ENCODE data around the gene BEGAIN. TPM values are rescaled to one million over a fixed set of nuclear protein-coding genes. Genes with fewer than 3 reads are reported as not detected.

The BEGAIN gene
- total and polyA plus RNA-seq, 8 donors = 1.2 to 3.6 (median 2.0) TPM

GRCh38 chr14:100608064-100608463 is 20.8 kb upstream of the BEGAIN start:
- H3K4me3 ChIP-seq = no peak overlapping the region
- TF ChIP-seq CTCF (IDR thresholded peaks at IDR 0.05) = no peak
- H3K36me3 ChIP-seq = no peaks in the 10 kb centered on the region
- no peak overlapping the region for H3K27ac ChIP-seq
- no peaks in the 10 kb centered on the region for H3K9me3 ChIP-seq
- intact Hi-C loops (cut with DNase I) = no loop called here
- DNase-seq = no peak
- no peaks in the 10 kb centered on the region for H3K4me1 ChIP-seq
- ATAC-seq = no peak
- peaks cover 0 to 23% of the 10 kb centered on the region in 2 donors for H3K27me3 ChIP-seq

GRCh38 chr14:100607611-100607956 is 20.4 kb upstream of the BEGAIN start:
- Histone ChIP-seq H3K4me3 (no peak overlapping the region), H3K36me3 (no peaks in the 10 kb centered on the region), H3K9me3 (no peaks in the 10 kb centered on the region), H3K27ac (no peak overlapping the region), H3K4me1 (no peaks in the 10 kb centered on the region), H3K27me3 (peaks cover 0 to 23% of the 10 kb centered on the region in 2 donors)
- no peak for ATAC-seq
- no peak for DNase-seq
- intact Hi-C loops (cut with DNase I) = no loop called here
- no peak for TF ChIP-seq CTCF (IDR thresholded peaks at IDR 0.05)

- intact Hi-C loops (cut with DNase I) = no loop called here
- no peak for DNase-seq
- TF ChIP-seq CTCF (IDR thresholded peaks at IDR 0.05) = no peak
- Histone ChIP-seq H3K4me3 (no peak overlapping the region), H3K27ac (no peak overlapping the region), H3K4me1 (no peaks in the 10 kb centered on the region), H3K27me3 (peaks cover 0 to 23% of the 10 kb centered on the region in 2 donors), H3K9me3 (no peaks in the 10 kb centered on the region), H3K36me3 (no peaks in the 10 kb centered on the region)
- no peak for ATAC-seq
Measured at GRCh38 chr14:100606687-100607610, 19.7 kb upstream of the BEGAIN start.

GRCh38 chr14:100605706-100606686 is 18.8 kb upstream of the BEGAIN start:
- intact Hi-C loops (cut with DNase I) = no loop called here
- DNase-seq = peak in 1 of 4 donors; percentile 5
- no peak for ATAC-seq
- Histone ChIP-seq H3K9me3 (peaks cover 0 to 6% of the 10 kb centered on the region in 2 donors), H3K4me3 (no peak overlapping the region), H3K4me1 (no peaks in the 10 kb centered on the region), H3K27me3 (peaks cover 0 to 23% of the 10 kb centered on the region in 2 donors), H3K36me3 (no peaks in the 10 kb centered on the region), H3K27ac (no peak overlapping the region)
- no peak for TF ChIP-seq CTCF (IDR thresholded peaks at IDR 0.05)

GRCh38 chr14:100605230-100605629 is 18.0 kb upstream of the BEGAIN start:
- Histone ChIP-seq H3K36me3 (no peaks in the 10 kb centered on the region), H3K27ac (no peak overlapping the region), H3K9me3 (peaks cover 0 to 12% of the 10 kb centered on the region in 2 donors), H3K27me3 (peaks cover 0 to 23% of the 10 kb centered on the region in 2 donors), H3K4me1 (no peaks in the 10 kb centered on the region), H3K4me3 (no peak overlapping the region)
- TF ChIP-seq CTCF (IDR thresholded peaks at IDR 0.05) = no peak
- intact Hi-C loops (cut with DNase I) = no loop called here
- no peak for ATAC-seq
- DNase-seq = no peak

Data from left lung (tissue), 10 donors.